K562 (cell line): ENCODE measurements around the gene LRRC3C. TPM values are rescaled to one million over a fixed set of nuclear protein-coding genes. Genes with fewer than 3 reads are reported as not detected.

Experiments used
- ATAC-seq: fragments of 200-7000 bp; cut with Tn5 transposase; 3 replicates; pipeline ENCODE4 v1.9.1; 2020; ENCODE audit warnings: moderate library complexity
- BruUV-seq: library from RNA; stranded (reverse); fragments of 400-500 nt; replicated peaks from 2 replicates; lab custom pipeline; 2021; lab: Mats Ljungman, UMichigan
- CTCF ChIA-PET: fragments of 300-600 bp; formaldehyde crosslinking; extraction: SDS; loops from one replicate; lab custom pipeline; 2021; ENCODE audit warnings: low intra/inter-chr PET ratio; lab: Yijun Ruan, JAX
- POLR2A ChIA-PET: fragments of 300-600, 350-650 bp; sonication (Branson Sonifier 250); formaldehyde crosslinking; extraction: SDS; loops from one replicate; lab custom pipeline; 2021; ENCODE audit warnings: antibody characterized with exemption, inconsistent platforms; lab: Yijun Ruan, JAX
- DNase-seq, 4 experiments: peaks; one replicate each; pipeline versions ENCODE4 v3.0.0 to v3.0.0-alpha.2; 2011 to 2018; ENCODE audit warnings: low spot score in 3 of 4, mixed read lengths in 3 of 4; ENCODE audit errors: extremely low read depth in 1 of 4
- FAIRE-seq: peaks from 2 replicates; lab custom pipeline; 2011; peaks lifted over from hg19 to GRCh38; lab: Jason Lieb, UNC
- H2AFZ ChIP-seq: 2 replicates; pipeline ENCODE4 v1.6.0; 2011; ENCODE audit warnings: low read depth, low read length, control low read depth, inconsistent platforms
- H3K27ac ChIP-seq: fragments of 200-600 bp; 3 replicates; pipeline ENCODE4 v1.8.0; 2011; ENCODE audit warnings: low read depth, mild to moderate bottlenecking, control low read depth, inconsistent platforms, low read length, moderate library complexity, mixed read lengths; ENCODE audit errors: extremely low read depth
- H3K27me3 ChIP-seq, 2 experiments: fragments of 300-600 bp in 1 of 2; 2 replicates in 1 of 2; 3 replicates in 1 of 2; pipeline versions ENCODE4 v1.6.0 to v1.8.0; 2011; ENCODE audit warnings: inconsistent platforms in 2 of 2, low read length in 2 of 2, mild to moderate bottlenecking in 1 of 2, mixed read lengths in 1 of 2, moderate library complexity in 1 of 2; ENCODE audit not compliant: control insufficient read depth in 2 of 2, insufficient read depth in 2 of 2
- H3K36me3 ChIP-seq: fragments of 300-600 bp; 3 replicates; pipeline ENCODE4 v1.8.0; 2011; ENCODE audit warnings: mild to moderate bottlenecking, low read length, inconsistent platforms; ENCODE audit not compliant: control insufficient read depth, insufficient read depth
- H3K4me1 ChIP-seq, 2 experiments: fragments of 200-600 bp in 1 of 2; replicated peaks in 1 of 2; 2 replicates in 1 of 2; 3 replicates in 1 of 2; pipeline versions ENCODE4 v1.5.1 to v1.8.0; 2011; ENCODE audit warnings: inconsistent platforms in 2 of 2, low read length in 2 of 2, mild to moderate bottlenecking in 1 of 2, mixed read lengths in 1 of 2, moderate library complexity in 1 of 2; ENCODE audit not compliant: control insufficient read depth in 2 of 2, insufficient read depth in 2 of 2
- H3K4me2 ChIP-seq: 2 replicates; pipeline ENCODE4 v1.6.1; 2011; ENCODE audit warnings: low read length, control low read depth, inconsistent platforms, mixed read lengths; ENCODE audit not compliant: insufficient read depth
- H3K4me3 ChIP-seq: fragments of 200-600 bp; sonication (generic), shearing (Covaris generic); 2 replicates; pipeline ENCODE4 v1.5.1; 2016; ENCODE audit warnings: control low read depth, inconsistent platforms
- H3K79me2 ChIP-seq: fragments of 200-600 bp; 3 replicates; pipeline ENCODE4 v1.8.0; 2011; ENCODE audit warnings: low read length, inconsistent platforms; ENCODE audit not compliant: control insufficient read depth, insufficient read depth
- H3K9ac ChIP-seq, 2 experiments: 2 replicates each; pipeline versions ENCODE4 v1.6.0 to v1.6.1; 2011; ENCODE audit warnings: low read depth in 2 of 2, low read length in 2 of 2, control low read depth in 1 of 2, inconsistent platforms in 1 of 2, mild to moderate bottlenecking in 1 of 2, mixed read lengths in 1 of 2; ENCODE audit not compliant: insufficient read depth in 1 of 2
- H3K9me1 ChIP-seq: one replicate; pipeline ENCODE4 v1.6.0; 2011; ENCODE audit warnings: inconsistent platforms, mild to moderate bottlenecking, low read length, moderate library complexity; ENCODE audit not compliant: control insufficient read depth, insufficient read depth
- H3K9me3 ChIP-seq: replicated peaks from 2 replicates; pipeline ENCODE4 v1.5.1; 2011; ENCODE audit warnings: low read depth, low read length, inconsistent platforms; ENCODE audit not compliant: control insufficient read depth, insufficient read depth
- H4K20me1 ChIP-seq: replicated peaks from 2 replicates; pipeline ENCODE4 v1.6.1; 2011; ENCODE audit warnings: low read length, inconsistent platforms, mixed read lengths; ENCODE audit not compliant: control insufficient read depth, insufficient read depth
- BMI1 ChIP-seq: fragments of 150-350 bp; IDR thresholded peaks from 2 replicates; pipeline ENCODE4 v1.6.1; 2014; ENCODE audit warnings: low read length
- HSF4 ChIP-seq: fragments of 250-450 bp; sonication (Bioruptor Pico); IDR thresholded peaks from 2 replicates; pipeline ENCODE4 v2.1.2; 2022; ENCODE audit warnings: mild to moderate bottlenecking, moderate library complexity, borderline replicate concordance
- NUFIP1 ChIP-seq: fragments of 450-650 bp; IDR thresholded peaks from 2 replicates; pipeline ENCODE4 v1.6.1; 2018; ENCODE audit not compliant: partially characterized antibody
- RB1 ChIP-seq: fragments of 450-650 bp; IDR thresholded peaks from 2 replicates; pipeline ENCODE4 v1.6.1; 2017; ENCODE audit warnings: low read depth, mild to moderate bottlenecking
- SFPQ ChIP-seq: fragments of 200-400 bp; formaldehyde crosslinking; IDR thresholded peaks from 2 replicates; pipeline ENCODE4 v1.6.1; 2017; ENCODE audit warnings: mild to moderate bottlenecking, low read depth, low read length, moderate library complexity
- SMC3 ChIP-seq: conservative IDR thresholded peaks from 2 replicates; pipeline ENCODE4 v1.6.1; 2011; ENCODE audit warnings: low read depth, low read length, improper control_type of control experiment; ENCODE audit not compliant: insufficient read depth
- SNAPC5 ChIP-seq: fragments of 250-450 bp; sonication (Bioruptor Pico); IDR thresholded peaks from 2 replicates; pipeline ENCODE4 v1.8.0; 2021; ENCODE audit warnings: moderate library complexity, mild to moderate bottlenecking, inconsistent platforms
- STAT6 ChIP-seq: sonication (generic); formaldehyde crosslinking; IDR thresholded peaks from 2 replicates; pipeline ENCODE4 v1.8.1; 2023; ENCODE audit warnings: mild to moderate bottlenecking, missing genetic modification reagents
- VEZF1 ChIP-seq: fragments of 200-800 bp; sonication (Bioruptor generic); IDR thresholded peaks from 2 replicates; pipeline ENCODE4 v1.6.1; 2017; ENCODE audit warnings: missing genetic modification characterization, missing compliant biosample characterization
- ZC3H11A ChIP-seq: IDR thresholded peaks from 2 replicates; pipeline ENCODE4 v1.6.1; 2012; ENCODE audit warnings: low read depth, low read length, improper control_type of control experiment
- WGBS: fragments of 100-300 bp; shearing (Covaris generic); methylation state at CpG from one replicate; pipeline ENCODE4 v1.1.6; 2016; ENCODE audit warnings: low coverage, mixed read lengths; ENCODE audit not compliant: insufficient coverage; ENCODE audit errors: missing lambda C conversion rate; 5-methylcytosine and 5-hydroxymethylcytosine counted together
- in situ Hi-C: fragments of 300-500 bp; cut with MboI; formaldehyde crosslinking; loops from 4 replicates; pipeline ENCODE4 v1.15.0; 2018; ENCODE audit warnings: inconsistent platforms, mixed read lengths
- intact Hi-C: fragments of 100-400 bp; cut with micrococcal nuclease; formaldehyde crosslinking; loops from 2 replicates; pipeline ENCODE4 v1.14.2; 2022
- polyA plus RNA-seq, 8 experiments: library from polyadenylated mRNA; depleted of rRNA in 4 of 8; stranded (reverse) in 5 of 8; unstranded in 3 of 8; fragments of >200 nt; fragmentation: Nextera tagmentation in 2 of 8; fragmentation: Illumina TruSeq in 1 of 8; extraction: Ambion mirVana in 2 of 8; extraction: Trizol in 1 of 8; gene quantifications; 2 replicates each; pipeline versions ENCODE4 v1.2.1 to v1.2.3, GENCODE V29; 2011 to 2014; ENCODE audit warnings: inconsistent platforms in 1 of 8, missing spikeins in 1 of 8
- total RNA-seq, 7 experiments: library from RNA; depleted of rRNA in 6 of 7; stranded (reverse); fragments of >200 nt in 6 of 7; fragmentation: Illumina TruSeq in 2 of 7; extraction: Trizol in 2 of 7; gene quantifications; 2 replicates each; pipeline versions ENCODE4 v1.2.1 to v1.2.3, GENCODE V29; 2011 to 2021; ENCODE audit warnings: low replicate concordance in 1 of 7

Gene LRRC3C
- total and polyA plus RNA-seq, 9 of the 15 experiments (the other 6 are each of a cell fraction or from before 2014, with no cell fraction given), result not detected

GRCh38 chr17:39939106-39939505, 11.6 kb downstream of the LRRC3C start:
- Histone ChIP-seq H3K4me3 (no peak overlapping the region), H3K9ac (no peak overlapping the region; a peak in 1 of 4 replicates), H3K9me1 (no peaks in the 10 kb centered on the region), H4K20me1 (0 out of 2 replicates have a peak, but pooled peaks cover 3% of the 10 kb centered on the region), H3K4me1 (peaks cover 18 to 21% of the 10 kb centered on the region in 2 experiments), H3K36me3 (no peaks in the 10 kb centered on the region), H2AFZ (no peak overlapping the region), H3K9me3 (no peaks in the 10 kb centered on the region), H3K27me3 (peaks cover 4% of the 10 kb centered on the region in 2 experiments; a peak in 4 of 5 replicates), H3K27ac (no peak overlapping the region), H3K79me2 (no peaks in the 10 kb centered on the region), H3K4me2 (no peak overlapping the region)
- no peak for DNase-seq
- TF ChIP-seq SFPQ (no peak), SNAPC5 (CRISPR knock-in tag) (no peak), RB1 (no peak), SMC3 (no peak), HSF4 (CRISPR knock-in tag) (no peak), NUFIP1 (no peak), STAT6 (CRISPR knock-in tag) (no peak), ZC3H11A (no peak), BMI1 (no peak), VEZF1 (no peak)
- ATAC-seq, result no peak
- in situ Hi-C loops, result no loop called here
- POLR2A ChIA-PET, result interaction anchor here (0.8 to 1.5 kb wide), 3 partner anchors 8 to 412 kb away, joined by 3 to 5 read pairs (median 4); partner anchors contain the start of gene PSMD3
- CTCF ChIA-PET, result interaction anchor here (1.6 to 1.8 kb wide), 2 partner anchors 20 to 41 kb away, joined by 4 to 7 read pairs; partner anchors contain the start of gene PSMD3
- intact Hi-C loops, result loop anchor here (1.0 kb wide), 1 partner anchor 41 kb away; the partner anchor contains the start of gene PSMD3
- WGBS, result 44% methylated on average over 3 of the region's 3 CpGs
- no TSS peak for BruUV-seq
- no peak for FAIRE-seq
